ENCODE data around the gene SEPTIN6.

- TF ChIP-seq ELF4 (IDR thresholded peaks at IDR 0.05) (no peak), HDGF (IDR thresholded peaks at IDR 0.05; ENCODE audit: borderline replicate concordance) (no peak), ZNF384 (IDR thresholded peaks at IDR 0.05) (no peak), SP1 (IDR thresholded peaks at IDR 0.05) (no peak), FOXA1 (IDR thresholded peaks at IDR 0.05) (no peak), ARNT (IDR thresholded peaks at IDR 0.05) (no peak), TARDBP (IDR thresholded peaks at IDR 0.05) (no peak)
Observed at GRCh38 chrX:119687661-119688413, 5.1 kb downstream of the SEPTIN6 start.
